Neural progenitor cell (in vitro differentiated cells): Measurements from ENCODE around the gene ENOPH1.

Experiments used
- EZH2 ChIP-seq: fragments of 200-600 bp; sonication (generic); IDR thresholded peaks from 2 replicates; pipeline ENCODE4 v1.6.1; 2017; ENCODE audit warnings: antibody characterized with exemption, mild to moderate bottlenecking, moderate library complexity
- EZH2phosphoT487 ChIP-seq: fragments of 200-600 bp; sonication (generic); IDR thresholded peaks from 2 replicates; pipeline ENCODE4 v1.6.1; 2017; ENCODE audit warnings: antibody characterized with exemption
- TF ChIP-seq, protein P1 (sequence below): fragments of 200-600 bp; sonication (generic); IDR thresholded peaks from 2 replicates; pipeline ENCODE4 v1.5.1; 2017; ENCODE audit warnings: antibody characterized with exemption, mild to moderate bottlenecking

DNA sequence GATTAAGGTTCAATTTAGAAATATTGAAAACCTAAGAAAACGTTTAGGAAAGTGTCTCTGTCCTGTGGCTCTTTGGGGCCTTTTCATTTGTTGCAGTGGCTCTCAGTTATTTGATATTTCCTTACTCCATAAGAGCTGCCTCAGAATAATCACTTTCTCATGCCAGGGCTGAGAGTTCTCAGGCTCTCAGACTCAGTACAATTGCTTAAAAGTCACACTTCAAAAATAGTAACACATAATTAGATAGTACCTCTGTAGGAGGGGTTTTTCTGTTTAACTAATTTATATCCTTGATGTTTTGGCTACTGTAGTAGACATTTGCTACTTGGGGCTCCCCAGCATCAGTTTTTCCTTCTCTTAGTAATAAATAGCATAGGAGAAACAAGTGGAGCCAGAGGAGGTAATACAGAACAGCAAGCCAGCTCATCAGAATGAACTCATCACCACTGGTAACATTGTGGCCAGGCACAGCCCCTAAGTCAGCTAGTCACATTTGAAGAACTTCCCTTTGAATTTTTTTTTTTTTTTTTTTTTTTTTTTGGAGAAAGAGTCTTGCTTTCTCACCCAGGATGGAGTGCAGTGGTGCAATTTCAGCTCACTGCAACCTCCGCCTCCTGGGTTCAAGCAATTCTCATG is 48.6 kb upstream of the ENOPH1 start:
- TF ChIP-seq EZH2: no peak
- TF ChIP-seq, protein P1, sequence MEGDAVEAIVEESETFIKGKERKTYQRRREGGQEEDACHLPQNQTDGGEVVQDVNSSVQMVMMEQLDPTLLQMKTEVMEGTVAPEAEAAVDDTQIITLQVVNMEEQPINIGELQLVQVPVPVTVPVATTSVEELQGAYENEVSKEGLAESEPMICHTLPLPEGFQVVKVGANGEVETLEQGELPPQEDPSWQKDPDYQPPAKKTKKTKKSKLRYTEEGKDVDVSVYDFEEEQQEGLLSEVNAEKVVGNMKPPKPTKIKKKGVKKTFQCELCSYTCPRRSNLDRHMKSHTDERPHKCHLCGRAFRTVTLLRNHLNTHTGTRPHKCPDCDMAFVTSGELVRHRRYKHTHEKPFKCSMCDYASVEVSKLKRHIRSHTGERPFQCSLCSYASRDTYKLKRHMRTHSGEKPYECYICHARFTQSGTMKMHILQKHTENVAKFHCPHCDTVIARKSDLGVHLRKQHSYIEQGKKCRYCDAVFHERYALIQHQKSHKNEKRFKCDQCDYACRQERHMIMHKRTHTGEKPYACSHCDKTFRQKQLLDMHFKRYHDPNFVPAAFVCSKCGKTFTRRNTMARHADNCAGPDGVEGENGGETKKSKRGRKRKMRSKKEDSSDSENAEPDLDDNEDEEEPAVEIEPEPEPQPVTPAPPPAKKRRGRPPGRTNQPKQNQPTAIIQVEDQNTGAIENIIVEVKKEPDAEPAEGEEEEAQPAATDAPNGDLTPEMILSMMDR: no peak
- no peak for TF ChIP-seq EZH2phosphoT487
